ENCODE results near the gene CDH13.

Gene CDH13

DNA sequence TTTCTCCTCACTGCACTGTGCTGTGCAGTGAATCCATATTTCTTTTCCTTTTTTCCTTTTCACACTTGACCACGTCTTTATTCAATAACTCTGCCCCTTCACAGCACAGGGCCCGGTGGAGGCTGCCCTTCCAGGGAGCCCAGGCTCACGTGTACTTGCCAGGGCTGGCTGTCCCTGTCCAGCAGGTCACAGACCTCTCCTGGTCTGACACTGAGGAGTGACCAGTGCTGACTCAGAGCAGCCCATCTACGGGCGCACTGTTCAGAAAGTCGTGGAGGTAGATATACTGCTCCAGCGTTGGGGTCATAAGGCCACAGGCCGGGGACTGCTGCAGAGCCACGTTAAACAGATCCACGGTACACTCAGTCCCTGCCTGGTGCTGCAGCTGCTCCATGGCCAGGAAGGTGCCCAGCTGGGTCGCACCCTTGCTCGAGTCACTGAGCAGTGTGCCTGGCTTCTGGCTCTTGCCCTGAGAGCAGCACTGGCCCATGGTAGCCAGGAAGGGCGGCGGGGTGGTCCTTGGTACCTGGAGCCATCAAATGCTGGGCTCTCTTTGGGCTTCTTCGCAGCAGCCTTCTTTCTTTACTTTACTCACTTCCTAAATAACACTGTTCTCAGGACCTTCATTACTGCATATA lies 531.7 kb downstream of the CDH13 start:
- no peak for TF ChIP-seq CTCF (IDR thresholded peaks at IDR 0.05; ENCODE audit: low read depth, low read length)
- H3K27me3 ChIP-seq (ENCODE audit: insufficient read depth, low read depth, severe bottlenecking), result no peaks in the 10 kb centered on the region
- H3K9me3 ChIP-seq (ENCODE audit: severe bottlenecking), result no peaks in the 10 kb centered on the region
- no peak overlapping the region for H3K27ac ChIP-seq
- H3K4me3 ChIP-seq (ENCODE audit: low read depth, low read length), result no peak overlapping the region
- no peaks in the 10 kb centered on the region for H3K36me3 ChIP-seq
- no peak for DNase-seq

DNA sequence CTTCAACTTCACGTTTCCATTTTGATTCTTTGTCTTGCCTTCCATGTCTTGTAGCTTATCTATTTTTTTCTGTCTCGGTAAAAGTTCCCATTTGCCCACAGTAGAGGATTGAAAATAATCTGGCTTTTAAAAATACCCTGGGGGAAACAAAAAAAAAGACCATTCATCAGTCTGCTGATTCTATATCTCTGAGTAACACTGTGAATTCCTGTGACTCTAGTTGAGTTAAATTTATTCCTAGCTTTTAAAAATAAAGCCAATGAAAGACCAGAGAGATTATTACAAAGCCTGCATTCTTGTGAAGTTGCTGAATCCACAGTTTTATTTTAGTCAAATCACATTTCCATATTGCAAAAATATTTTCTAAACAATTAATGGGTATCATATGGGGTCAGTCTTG lies 532.3 kb downstream of the CDH13 start:
- TF ChIP-seq CTCF (IDR thresholded peaks at IDR 0.05; ENCODE audit: low read depth, low read length), result no peak
- no peak for DNase-seq
- H3K4me3 ChIP-seq (ENCODE audit: low read depth, low read length), result no peak overlapping the region

DNA sequence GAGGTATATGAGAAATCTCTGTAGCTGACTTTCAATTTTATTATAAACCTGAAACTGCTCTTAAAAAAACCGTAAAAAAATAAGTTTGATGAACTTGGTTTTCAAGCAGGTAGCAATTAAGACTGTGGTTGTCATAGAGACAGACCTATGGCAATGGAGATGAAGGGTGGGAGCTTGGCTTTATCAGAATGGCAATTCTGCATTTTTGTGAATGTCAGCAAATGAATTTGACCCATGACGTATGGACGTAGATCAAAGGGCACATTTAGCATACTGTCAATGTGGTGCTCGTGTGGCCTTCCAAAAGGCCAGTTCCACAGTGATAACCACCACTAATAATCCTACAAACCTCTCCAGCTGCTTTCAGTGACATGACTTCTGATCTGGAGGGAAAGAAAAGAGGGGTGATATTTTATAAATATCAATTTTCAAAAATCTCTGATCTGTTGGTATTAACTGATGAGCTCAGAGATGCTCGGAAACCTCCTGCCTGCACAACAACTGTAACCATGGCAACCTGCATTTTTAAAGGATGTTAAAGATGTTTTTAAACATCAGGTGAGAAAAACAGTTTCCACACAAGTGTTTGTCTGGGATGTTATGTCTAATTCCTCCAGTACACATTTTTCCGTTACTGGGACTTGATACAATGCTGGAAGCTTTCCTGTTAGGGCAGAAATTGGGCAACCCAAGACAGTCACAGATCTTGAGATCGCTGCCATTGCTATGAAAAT lies 533.7 kb downstream of the CDH13 start:
- DNase-seq, result no peak
- no peak overlapping the region for H3K27ac ChIP-seq
- no peaks in the 10 kb centered on the region for H3K36me3 ChIP-seq
- H3K27me3 ChIP-seq (ENCODE audit: insufficient read depth, low read depth, severe bottlenecking), result no peaks in the 10 kb centered on the region
- no peak for TF ChIP-seq CTCF (IDR thresholded peaks at IDR 0.05; ENCODE audit: low read depth, low read length)
- H3K4me3 ChIP-seq (ENCODE audit: low read depth, low read length), result no peak overlapping the region
- H3K9me3 ChIP-seq (ENCODE audit: severe bottlenecking), result no peaks in the 10 kb centered on the region

More for the DNA sequence above, 532.3 kb downstream of the CDH13 start:
- H3K27me3 ChIP-seq (ENCODE audit: insufficient read depth, low read depth, severe bottlenecking), result no peaks in the 10 kb centered on the region
- H3K27ac ChIP-seq, result no peak overlapping the region
- H3K36me3 ChIP-seq, result no peaks in the 10 kb centered on the region
- H3K9me3 ChIP-seq (ENCODE audit: severe bottlenecking), result no peaks in the 10 kb centered on the region

DNA sequence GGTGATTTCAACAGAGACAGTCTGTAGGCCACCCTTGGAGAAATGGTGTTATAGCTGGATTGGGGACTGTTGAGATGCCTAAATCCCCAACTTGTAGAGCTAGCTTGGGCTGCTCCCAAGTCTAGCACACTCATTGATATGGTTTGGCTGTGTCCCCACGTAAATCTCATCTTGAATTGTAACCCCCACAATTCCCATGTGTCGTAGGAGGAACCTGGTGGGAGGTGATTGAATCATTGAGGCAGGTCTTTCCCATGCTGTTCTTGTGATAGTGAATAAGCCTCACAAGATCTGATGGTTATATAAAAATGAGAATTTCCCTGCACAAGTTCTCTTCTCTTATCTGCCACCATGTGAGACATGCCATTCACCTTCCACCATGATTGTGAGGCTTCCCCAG lies 536.0 kb downstream of the CDH13 start:
- Histone ChIP-seq H3K27me3 (ENCODE audit: insufficient read depth, low read depth, severe bottlenecking) (no peaks in the 10 kb centered on the region), H3K9me3 (ENCODE audit: severe bottlenecking) (no peaks in the 10 kb centered on the region), H3K36me3 (no peaks in the 10 kb centered on the region), H3K4me3 (ENCODE audit: low read depth, low read length) (no peak overlapping the region), H3K27ac (no peak overlapping the region)
- no peak for DNase-seq
- TF ChIP-seq CTCF (IDR thresholded peaks at IDR 0.05; ENCODE audit: low read depth, low read length), result no peak

GRCh38 chr16:83164816-83165215 lies 538.0 kb downstream of the CDH13 start:
- Histone ChIP-seq H3K9me3 (ENCODE audit: severe bottlenecking) (no peaks in the 10 kb centered on the region), H3K27ac (no peak overlapping the region), H3K4me3 (ENCODE audit: low read depth, low read length) (no peak overlapping the region), H3K36me3 (no peaks in the 10 kb centered on the region), H3K27me3 (ENCODE audit: insufficient read depth, low read depth, severe bottlenecking) (no peaks in the 10 kb centered on the region)
- no peak for DNase-seq
- TF ChIP-seq CTCF (IDR thresholded peaks at IDR 0.05; ENCODE audit: low read depth, low read length), result no peak
